PFSK-1 (cell line): Measurements from ENCODE around the gene MTF1.

Source experiments
- POLR2AphosphoS5 ChIP-seq: IDR thresholded peaks from 2 replicates; pipeline ENCODE4 v1.6.1; 2012; ENCODE audit warnings: low read depth, mild to moderate bottlenecking, control low read depth, low read length, moderate library complexity
- SIN3A ChIP-seq: IDR thresholded peaks from 2 replicates; pipeline ENCODE4 v1.6.1; 2012; ENCODE audit warnings: mild to moderate bottlenecking, low read length, moderate library complexity, borderline replicate concordance; ENCODE audit not compliant: insufficient read depth
- TAF1 ChIP-seq: IDR thresholded peaks from 2 replicates; pipeline ENCODE4 v1.6.1; 2012; ENCODE audit warnings: low read length, control low read depth, borderline replicate concordance; ENCODE audit not compliant: insufficient read depth

- TF ChIP-seq POLR2AphosphoS5: no peak
- no peak for TF ChIP-seq TAF1
- TF ChIP-seq SIN3A: no peak
These were observed 12.6 kb downstream of the MTF1 start for GRCh38 chr1:37846647-37847339.
